Lower leg skin (tissue), 4 donors: ENCODE results near the gene TADA2A. TPM values are rescaled to one million over a fixed set of nuclear protein-coding genes. Genes with fewer than 3 reads are reported as not detected.

Experiments used
- DNase-seq, 2 donors: peaks; one replicate each; pipeline ENCODE4 v3.0.0-alpha.2; 2019; ENCODE audit warnings: low spot score in 2 of 2
- H3K4me3 ChIP-seq: fragments of 200-600 bp; sonication (generic); 2 replicates; pipeline ENCODE4 v1.5.1; 2017; ENCODE audit warnings: mild to moderate bottlenecking, low read depth; ENCODE audit not compliant: poor library complexity, severe bottlenecking
- CTCF ChIP-seq, 3 donors: fragments of 450-650 bp; IDR thresholded peaks; one replicate each; pipeline ENCODE4 v1.5.1; 2016; ENCODE audit warnings: antibody characterized with exemption in 3 of 3, mild to moderate bottlenecking in 3 of 3, moderate library complexity in 2 of 3
- POLR2A ChIP-seq, 2 donors: fragments of 450-650 bp; IDR thresholded peaks; one replicate each; pipeline ENCODE4 v1.6.1; 2016 to 2017; ENCODE audit warnings: antibody characterized with exemption in 2 of 2, mild to moderate bottlenecking in 1 of 2, moderate library complexity in 1 of 2
- WGBS, 2 donors: methylation state at CpG; one replicate each; pipeline ENCODE4 v1.1.5; 2018; 5-methylcytosine and 5-hydroxymethylcytosine counted together
- intact Hi-C: fragments of 100-400 bp; cut with DNase I; formaldehyde crosslinking; loops from one replicate; pipeline ENCODE4 v1.15.0; 2023; ENCODE audit warnings: low total_unique reads
- total RNA-seq, 4 donors: library from RNA; depleted of rRNA; stranded (reverse); fragments of >200 nt; gene quantifications; one replicate each; pipeline ENCODE4 v1.1.0, GENCODE V29; 2016

TADA2A gene
- total RNA-seq, 4 donors from 2014 or later: 10.2 to 17.4 (median 14.4) TPM

- 50 to 51% methylated on average over 9 of the region's 9 CpGs for WGBS, 2 donors
- intact Hi-C loops: no loop called here
- H3K4me3 ChIP-seq: no peak overlapping the region
- TF ChIP-seq POLR2A (IDR thresholded peaks at IDR 0.05) (no peak), CTCF (IDR thresholded peaks at IDR 0.05) (no peak)
- DNase-seq: no peak
Measured at GRCh38 chr17:37481001-37481665, 74.4 kb downstream of the TADA2A start.

- 29 to 34% methylated on average over 5 of the region's 5 CpGs for WGBS, 2 donors
- TF ChIP-seq POLR2A (IDR thresholded peaks at IDR 0.05): no peak
- H3K4me3 ChIP-seq: no peak overlapping the region
- no peak for DNase-seq
- intact Hi-C loops: no loop called here
Measured at GRCh38 chr17:37483311-37484039, 76.8 kb downstream of the TADA2A start.

DNA sequence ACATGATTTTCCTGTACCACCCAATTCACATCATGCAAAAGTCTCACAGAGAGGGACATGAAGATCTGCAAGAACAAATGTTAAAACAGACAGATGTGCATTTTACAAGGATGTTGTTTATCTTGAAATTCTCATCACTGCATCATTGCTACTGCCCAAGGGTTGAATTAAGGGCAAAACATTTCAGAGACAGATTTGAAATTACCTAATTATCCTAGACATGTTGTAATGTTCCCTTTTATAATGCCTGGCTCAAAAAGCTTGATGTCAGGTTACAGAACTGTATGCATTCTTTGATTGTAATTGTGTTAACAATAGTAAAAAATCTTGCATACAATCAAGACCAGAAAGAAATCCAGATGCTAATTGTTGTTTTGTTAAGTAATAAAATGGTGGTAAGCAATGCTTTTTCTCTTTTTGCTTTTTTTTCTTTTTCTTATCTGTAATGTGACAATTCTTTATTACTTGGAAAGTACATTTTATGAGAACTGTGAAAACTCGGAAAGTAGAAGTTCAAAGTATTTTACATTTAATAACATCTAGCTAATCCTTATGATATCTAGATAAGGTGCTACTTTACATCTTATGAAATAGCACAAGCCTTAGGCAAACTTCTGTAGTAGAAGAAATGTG, 79.4 kb downstream of the TADA2A start:
- no peak overlapping the region for H3K4me3 ChIP-seq
- TF ChIP-seq CTCF (IDR thresholded peaks at IDR 0.05): no peak
- TF ChIP-seq POLR2A (IDR thresholded peaks at IDR 0.05): no peak
- no peak for DNase-seq
- intact Hi-C loops: no loop called here
- WGBS, 2 donors: 49 to 62% methylated on average over 1 of the region's 1 CpG

GRCh38 chr17:37488009-37488604, 81.4 kb downstream of the TADA2A start:
- no peak overlapping the region for H3K4me3 ChIP-seq
- no peak for DNase-seq
- intact Hi-C loops: no loop called here
- TF ChIP-seq POLR2A (IDR thresholded peaks at IDR 0.05) (no peak), CTCF (IDR thresholded peaks at IDR 0.05) (no peak)
- WGBS, 2 donors: 18 to 19% methylated on average over 7 of the region's 7 CpGs

DNA sequence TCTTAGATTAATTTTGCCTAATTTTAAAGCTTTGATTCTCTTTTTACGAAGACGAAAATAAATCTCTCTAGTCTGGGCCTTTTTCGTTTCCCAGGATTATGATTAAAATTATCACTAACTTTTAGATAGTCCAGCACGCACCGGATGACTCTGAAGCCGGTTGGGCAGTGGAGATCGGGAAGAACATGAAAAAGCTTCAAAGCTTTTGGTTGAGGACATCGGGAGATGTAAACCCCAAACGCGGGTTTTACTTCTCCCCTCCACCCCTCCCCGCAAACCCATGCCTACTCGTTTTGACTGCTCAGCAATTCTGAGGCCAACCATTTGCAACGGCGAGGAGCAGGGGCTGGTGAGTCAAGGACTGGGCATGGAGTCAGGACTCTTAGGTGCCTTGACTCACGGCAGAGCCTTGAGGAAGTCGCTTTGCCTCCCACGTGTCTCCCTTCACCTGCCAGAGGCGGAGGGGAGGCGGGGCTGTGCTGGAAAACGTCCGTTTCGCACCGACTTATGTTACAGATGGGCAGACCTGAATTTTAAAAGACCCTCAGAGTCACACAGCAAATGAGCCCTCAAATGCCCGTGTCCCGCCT, 82.0 kb downstream of the TADA2A start:
- DNase-seq: peak; percentile 85 to 96
- TF ChIP-seq POLR2A (IDR thresholded peaks at IDR 0.05) (no peak), CTCF (IDR thresholded peaks at IDR 0.05) (no peak)
- H3K4me3 ChIP-seq: peak overlapping the region; percentile 74
- intact Hi-C loops: no loop called here
- 0 to 1% methylated on average over 24 to 25 of the region's 25 CpGs for WGBS, 2 donors
